Dedifferentiated amniotic fluid mesenchymal stem cell (primary cell): ENCODE data around the gene PIGW.
"Not testable (repeated sequence)": the region's sequence is repeated elsewhere in the genome, so short reads cannot be mapped to it uniquely, and the experiment has no call there.

Experiments used
- DNase-seq: peaks from one replicate; pipeline ENCODE4 v3.0.0-alpha.2; 2016; ENCODE audit errors: extremely low spot score

Gene PIGW

DNA sequence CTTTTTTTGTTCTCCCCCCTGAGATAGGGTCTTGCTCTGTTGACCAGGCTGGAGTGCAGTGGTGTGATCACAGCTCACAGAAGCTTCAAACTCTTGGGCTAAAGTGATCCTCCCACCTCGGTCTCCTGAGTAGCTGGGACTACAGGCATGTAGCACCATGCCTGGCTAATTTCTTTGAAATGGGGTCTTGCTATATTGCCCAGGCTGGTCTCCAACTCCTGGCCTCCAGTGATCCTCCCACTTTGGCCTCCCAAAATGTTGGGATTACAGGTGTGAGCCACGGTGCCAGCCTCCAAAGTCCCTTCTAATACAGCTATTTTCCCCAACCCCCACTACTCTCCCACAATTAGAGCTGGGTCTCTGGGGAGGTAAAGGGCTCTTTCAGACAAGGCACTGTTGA lies 26.3 kb upstream of the PIGW start:
- not testable (repeated sequence) for DNase-seq

DNA sequence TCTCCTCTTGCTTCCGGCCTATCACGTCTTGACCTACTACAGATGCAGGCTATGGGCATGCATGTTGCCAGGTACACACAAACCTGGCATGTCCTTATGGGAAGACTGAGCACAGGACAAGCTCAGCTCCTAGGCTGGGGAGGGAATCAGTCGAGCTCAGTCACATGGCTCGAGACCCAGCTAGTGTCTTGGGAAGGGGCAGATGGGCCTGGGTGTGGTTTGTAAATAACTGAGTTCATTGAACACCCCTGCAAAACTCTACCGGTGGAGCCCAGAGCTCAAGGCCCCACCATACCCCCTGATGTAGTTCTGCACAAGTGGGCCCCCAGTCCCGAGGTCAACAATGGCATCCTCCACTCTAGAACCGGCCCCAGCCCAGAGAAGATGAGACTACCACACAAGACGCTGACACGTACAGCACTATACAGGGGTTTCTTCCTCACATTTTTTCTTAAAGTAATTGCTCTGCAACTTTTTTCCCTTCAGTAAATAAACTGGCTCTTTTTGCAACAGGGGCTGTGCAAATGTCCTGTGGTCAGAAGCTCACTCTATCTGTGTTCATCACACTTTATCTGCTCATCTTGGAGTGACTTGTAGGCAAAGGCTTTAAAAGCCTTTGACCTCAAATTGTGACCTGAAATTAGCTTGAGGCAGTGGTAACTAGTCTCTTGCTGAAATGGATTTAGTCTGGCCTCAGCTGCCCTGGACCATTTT lies 25.4 kb upstream of the PIGW start:
- DNase-seq, result no peak

DNA sequence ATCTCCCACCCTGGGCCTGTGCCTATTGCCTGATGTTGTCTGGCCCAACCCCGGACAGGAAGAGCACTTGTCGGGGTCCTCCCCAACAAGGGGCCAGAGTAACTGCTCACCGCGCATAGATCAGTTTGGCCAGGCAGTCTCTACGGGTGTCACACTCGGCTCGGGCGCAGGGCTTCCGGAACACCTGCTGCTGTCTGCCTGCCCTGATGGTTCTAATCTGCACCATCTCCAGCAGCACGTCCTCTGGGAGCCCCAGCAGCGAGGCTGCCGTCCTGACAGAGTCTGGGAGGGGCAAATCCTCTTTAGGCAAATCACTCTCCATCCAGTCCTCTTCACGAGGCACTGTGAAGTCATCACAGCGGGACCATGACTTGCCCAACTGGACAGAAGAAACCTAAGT lies 24.2 kb upstream of the PIGW start:
- DNase-seq, result no peak

DNA sequence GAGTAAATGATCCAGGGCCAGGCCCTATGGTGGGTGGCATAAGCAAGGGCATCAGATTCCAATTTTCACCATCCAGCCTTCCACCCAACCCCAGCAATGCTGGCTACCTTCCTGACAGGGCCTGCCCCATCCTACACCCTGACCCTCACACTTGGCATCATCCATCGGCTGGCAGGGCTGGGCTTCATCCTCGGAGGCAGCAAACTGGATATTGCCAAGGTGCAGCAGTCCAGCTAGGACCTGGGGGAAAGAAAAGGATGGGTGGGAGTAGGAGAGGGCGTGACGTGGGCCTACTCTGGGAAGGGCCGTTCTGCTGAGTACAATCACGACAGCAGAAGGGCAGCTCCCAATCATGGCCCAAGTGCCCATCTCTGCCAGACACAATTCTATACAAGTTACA lies 23.6 kb upstream of the PIGW start:
- no peak for DNase-seq

DNA sequence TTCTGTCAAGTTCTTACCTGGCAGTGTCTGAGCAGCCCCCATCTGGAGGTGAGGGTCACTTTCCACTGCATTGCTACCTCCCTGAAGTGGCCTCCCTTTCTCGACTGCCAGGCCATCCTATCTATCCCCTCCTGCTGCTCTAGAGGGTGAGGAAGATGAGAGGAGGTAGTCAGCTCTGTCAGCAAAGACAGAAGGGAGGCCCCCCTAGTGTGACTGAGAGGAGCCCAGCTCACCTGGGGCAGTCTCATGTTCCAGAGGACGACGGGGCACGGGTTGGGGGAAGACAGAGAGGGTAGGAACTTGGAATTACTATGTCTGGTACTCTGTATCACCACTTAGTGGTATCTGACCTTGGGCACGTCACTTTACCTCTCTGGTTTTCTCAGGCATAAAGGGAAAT lies 22.1 kb upstream of the PIGW start:
- no peak for DNase-seq

DNA sequence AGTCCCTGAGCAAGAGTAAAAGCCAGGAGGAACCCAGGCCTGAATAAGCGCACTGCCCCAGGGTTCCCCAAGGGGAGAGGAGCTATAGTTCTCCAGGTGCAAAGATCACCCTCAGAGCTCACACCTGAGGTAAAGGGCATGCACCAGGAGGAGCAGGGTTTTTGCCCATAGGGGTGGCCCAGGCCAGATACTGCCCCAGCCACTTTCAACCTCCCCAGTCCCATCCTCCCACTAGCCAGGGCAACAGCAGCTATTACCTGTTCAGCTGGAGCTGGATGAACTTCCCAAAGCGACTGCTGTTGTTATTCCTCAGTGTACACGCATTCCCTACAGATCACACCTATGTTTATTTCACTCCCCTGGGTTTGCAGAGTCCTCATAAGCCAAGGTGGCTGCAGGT lies 19.9 kb upstream of the PIGW start:
- DNase-seq, result no peak

DNA sequence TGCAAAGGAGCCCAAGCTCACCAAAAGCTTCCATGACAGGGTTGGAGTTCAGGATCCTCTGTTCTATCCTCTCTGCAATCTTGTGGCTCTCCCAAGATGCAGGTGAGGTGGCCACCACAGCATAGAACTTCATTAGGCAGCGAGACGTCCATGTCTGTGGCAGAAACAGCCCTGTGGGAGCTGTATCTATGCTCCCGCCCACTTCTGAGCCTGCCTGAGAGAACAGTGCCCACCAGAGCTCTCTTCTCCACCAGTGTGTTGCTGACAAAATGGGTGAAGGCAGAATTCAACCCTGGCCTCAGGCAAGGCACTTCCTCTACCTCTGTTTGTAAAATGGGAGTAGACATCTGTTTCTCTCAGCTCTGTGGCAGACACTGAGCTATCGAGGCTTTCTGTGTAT lies 18.9 kb upstream of the PIGW start:
- DNase-seq, result no peak

DNA sequence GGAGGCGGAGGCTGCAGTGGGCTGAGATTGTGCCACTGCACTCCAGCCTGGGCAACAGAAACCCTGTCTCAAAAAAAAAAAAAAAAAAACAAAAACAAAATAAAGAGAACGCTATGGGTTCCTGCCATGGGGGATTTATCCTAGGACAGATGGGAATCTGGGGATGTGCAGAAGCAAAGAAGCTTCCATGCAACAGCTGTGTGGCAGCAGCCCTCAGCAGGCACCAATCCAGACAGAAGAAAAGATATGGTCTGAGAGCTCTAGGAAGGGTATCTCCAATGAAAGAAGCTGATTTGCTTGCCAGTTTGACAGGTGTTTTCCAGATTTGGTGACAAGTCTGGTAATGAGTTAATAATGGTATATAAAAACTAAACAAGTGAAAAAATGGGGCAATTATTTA lies 11.7 kb upstream of the PIGW start:
- DNase-seq, result no peak

DNA sequence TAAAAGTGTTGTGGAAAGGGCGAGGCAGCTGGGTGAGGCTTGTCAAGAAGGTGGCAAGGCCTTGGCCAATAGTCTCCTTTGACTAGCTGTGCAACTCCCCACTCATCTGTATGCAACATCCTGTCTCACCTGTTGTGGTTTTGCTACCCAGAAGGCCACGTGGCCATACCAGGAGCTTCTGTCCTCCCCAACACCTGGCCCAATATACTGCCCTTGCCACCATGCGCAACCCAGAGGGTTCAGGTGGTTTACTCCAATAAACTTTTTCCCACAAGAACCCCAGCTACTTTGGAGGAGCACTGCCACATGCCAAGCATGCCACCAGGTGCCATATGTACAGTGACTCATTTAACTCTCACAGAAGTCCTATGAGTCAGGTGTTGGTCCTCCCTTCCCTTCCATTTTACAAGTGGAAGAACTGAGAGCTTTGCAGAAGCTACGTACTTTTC lies 10.3 kb upstream of the PIGW start:
- no peak for DNase-seq

DNA sequence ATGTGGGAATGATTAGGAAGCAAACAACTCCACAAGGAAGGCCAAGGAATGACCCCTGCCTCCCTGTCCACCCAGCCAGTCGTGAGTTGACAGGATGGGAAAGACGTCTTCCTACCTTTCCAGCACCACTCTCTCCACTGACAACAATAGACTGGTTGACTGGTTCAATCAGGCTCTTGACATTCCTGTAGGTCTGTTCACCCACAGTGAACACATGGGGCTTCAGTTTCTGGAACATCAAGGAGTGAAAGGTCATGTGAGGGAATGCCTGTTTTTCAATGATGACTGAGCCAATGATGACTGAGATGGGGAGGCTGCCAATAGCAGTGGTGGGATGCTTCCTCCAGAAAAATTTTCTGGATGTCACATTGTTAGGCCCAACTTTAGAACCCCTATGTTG lies 9.7 kb upstream of the PIGW start:
- DNase-seq, result no peak

DNA sequence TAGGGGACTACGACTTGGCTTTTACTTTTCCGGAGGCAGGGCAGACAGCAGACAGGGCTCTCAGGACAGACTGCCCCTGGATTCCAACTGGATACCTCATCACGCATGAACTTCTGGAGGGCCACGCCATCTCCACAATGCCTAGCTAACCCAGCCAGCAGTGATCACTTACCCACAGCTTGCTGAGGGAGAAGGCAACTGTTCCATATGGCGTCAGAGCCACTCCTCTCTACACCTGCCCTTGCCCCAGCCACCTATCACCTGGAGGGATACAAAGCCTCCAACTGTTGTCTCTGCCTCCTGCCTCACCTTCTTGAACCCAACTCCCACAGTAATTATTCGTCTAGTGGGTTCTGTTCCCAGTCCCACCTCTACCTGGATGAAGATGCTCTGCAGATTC lies 8.9 kb upstream of the PIGW start:
- no peak for DNase-seq

DNA sequence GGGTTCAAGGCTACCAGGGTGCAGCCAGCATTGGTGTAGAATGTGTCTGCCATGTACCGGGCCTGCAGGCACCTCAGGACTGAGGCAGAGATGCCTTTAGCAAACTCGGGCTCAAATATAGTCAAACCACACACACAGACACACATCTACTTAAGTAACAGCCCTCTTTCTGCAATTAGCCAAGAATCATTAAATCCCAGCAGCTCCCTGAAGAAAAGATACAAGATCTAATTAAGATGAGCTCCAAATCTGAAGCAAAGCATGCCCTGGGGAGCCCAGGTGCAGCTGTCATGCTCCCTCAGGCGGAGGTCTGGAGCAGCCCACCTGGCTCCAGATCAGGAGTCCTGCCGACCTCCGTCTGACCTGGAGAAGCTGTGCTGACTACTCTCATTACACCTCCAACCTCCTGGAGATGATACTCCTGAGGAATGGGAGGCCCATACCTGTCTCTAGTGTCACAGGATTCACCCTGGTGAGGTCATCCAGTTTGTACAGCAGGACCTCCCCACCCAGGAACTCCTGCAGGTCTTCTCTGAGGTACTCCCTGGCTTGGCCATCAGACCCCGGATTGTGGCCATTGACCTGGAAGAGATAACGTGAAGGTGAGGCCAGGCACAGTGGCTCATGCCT lies 7.1 kb upstream of the PIGW start:
- no peak for DNase-seq

DNA sequence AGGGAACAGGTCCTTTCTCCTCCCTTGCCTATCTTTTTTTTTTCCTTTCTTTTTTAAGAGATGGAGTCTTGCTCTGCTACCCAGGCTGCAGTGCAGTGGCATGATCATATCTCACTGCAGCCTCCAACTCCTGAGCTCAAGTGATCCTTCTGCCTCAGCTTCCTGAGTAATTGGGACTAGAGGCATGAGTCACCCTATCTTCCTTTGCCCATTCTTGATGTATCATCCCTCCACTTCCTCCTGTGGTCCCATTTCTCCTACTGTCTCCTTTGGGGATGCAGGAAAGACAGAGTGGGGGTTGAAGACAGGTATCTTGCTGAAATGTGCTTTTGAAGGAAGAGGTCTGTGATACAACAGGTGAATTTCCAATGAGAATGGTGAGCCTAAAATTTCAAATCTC lies 5.7 kb upstream of the PIGW start:
- no peak for DNase-seq

DNA sequence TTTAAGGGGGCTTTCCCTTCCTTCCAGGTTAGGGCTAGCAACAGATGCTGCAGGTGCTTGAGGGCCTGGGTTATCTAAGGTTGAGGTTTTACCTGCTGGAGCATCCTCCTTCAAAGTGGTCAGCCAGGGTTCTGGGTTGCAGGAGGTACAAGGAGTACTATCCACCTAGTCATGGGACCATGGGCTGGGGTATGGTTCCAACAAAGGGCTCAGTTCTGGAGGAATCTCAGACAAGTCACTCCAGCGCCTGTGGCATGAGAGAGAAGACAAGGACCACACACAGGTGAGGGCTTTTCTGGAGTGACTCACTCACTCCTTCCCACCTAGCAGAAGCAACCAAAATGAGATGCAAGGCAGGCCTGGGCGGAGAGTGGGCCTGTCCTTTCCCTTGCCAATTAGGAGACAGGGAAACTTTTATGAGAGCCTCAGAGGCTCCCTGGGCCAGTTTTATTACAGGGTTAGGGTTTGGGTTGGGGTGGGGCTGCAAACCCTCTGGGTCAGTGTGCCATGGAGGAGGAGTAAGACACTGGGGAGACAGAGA lies 2.3 kb upstream of the PIGW start:
- no peak for DNase-seq

DNA sequence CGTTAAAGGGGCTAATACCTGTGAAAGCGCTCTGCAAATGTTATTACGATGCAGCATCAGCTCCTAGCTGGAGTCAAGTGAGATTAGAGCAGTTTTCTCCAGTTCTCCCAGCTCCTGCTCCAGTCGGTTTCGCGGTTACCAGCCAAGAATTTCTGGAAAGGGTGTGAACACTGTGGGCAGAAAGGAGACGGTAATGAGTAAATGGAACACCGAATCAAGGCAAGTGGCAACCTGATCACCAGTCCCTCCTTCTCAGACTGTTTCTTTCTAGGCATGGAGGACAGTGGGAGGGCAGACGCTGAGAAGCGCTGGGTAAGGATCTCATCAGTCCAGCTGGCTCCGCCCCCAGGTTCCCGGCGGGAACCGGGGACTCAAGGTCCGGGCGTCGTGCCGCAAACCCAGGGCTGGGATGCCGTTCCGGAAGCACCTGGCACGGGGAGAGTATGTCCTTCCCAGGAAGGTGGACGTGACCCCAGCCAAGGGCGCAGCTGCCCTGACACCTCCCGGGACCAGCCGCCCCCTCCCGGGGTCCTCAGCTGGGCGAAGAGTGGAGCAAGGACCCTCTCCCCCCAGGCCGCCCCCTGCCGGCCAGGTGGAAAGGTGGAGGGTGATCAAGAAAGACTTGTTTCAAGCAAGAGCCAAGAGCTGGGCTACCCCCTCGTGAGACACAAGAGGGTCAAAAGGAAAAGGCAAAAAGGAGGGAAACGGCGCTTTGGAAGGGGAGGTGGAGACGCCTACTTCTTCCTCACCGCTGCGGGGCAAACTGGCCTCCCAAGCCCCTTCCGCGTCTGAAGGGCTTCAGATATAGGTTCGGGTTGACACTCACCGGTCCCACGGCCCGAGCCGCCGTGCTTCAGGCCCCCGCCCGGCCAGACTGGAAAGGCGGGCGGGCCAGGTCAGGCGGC lies 600 bp upstream of the PIGW start:
- no peak for DNase-seq

DNA sequence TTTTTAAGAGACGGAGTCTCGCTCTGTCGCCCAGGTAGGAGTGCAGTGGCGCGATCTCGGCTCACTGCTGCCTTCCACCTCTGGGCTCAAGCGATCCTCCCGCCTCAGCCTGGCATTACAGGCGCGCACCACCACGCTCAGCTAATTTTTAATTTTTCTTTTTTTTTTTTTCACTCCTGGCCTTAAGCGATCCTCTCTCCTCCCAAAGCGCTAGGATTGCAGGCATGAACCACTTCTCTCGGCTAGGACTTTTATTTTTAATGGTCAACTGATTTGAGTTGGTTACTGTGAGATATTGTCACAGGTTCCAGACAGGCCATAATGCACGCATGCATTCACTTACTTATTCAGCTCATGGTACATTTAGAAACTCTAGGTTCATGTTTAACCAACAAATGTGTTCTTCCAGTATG lies 888 bp downstream of the PIGW start:
- DNase-seq, result no peak

DNA sequence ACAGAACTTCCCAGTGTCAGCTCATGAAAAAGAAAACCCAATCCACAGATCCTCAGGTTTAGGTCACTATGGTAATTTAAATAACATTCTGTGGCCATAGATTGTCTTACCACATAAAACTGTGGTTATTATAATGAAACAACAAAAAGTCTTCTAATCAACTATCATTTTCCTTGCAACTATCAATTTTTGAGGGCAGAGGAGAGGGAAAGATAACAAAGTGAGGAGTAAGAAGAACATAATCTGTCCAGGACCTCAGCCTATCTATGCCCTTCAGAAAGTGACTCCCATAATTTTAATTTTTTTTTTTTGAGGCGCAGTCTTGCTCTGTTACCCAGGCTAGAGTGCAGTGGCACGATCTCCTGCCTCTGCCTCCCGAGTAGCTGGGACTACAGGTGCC lies 5.9 kb downstream of the PIGW start:
- no peak for DNase-seq

DNA sequence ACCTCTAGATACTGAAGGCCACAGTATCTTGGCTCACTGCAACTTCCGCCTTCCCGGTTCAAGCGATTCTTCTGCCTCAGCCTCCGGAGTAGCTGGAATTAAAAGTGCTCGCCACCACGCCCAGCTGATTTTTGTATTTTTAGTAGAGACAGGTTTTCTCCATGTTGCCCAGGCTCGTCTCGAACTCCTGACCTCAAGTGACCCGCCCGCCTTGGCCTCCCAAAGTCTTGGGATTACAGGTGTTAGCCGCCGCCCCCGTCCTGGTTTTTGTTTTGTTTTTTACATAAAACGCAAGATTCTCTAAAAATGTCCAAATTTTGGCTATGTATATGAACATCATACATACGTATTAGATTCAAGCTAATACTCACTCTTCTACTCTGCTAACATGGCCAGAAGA lies 8.0 kb downstream of the PIGW start:
- DNase-seq, result no peak

DNA sequence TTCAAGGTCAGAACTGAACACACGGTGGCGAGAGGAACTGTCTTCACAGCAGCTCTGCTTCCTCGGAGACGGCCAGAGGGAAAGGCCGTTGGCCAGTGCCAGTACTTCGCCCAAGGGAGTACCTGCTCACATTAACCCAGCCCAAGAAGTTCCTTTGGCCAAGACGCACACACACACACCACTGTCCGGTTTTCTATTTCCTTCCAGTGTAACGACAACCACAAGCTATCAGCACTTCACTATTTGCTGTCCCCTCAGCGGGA lies 9.2 kb downstream of the PIGW start:
- no peak for DNase-seq

DNA sequence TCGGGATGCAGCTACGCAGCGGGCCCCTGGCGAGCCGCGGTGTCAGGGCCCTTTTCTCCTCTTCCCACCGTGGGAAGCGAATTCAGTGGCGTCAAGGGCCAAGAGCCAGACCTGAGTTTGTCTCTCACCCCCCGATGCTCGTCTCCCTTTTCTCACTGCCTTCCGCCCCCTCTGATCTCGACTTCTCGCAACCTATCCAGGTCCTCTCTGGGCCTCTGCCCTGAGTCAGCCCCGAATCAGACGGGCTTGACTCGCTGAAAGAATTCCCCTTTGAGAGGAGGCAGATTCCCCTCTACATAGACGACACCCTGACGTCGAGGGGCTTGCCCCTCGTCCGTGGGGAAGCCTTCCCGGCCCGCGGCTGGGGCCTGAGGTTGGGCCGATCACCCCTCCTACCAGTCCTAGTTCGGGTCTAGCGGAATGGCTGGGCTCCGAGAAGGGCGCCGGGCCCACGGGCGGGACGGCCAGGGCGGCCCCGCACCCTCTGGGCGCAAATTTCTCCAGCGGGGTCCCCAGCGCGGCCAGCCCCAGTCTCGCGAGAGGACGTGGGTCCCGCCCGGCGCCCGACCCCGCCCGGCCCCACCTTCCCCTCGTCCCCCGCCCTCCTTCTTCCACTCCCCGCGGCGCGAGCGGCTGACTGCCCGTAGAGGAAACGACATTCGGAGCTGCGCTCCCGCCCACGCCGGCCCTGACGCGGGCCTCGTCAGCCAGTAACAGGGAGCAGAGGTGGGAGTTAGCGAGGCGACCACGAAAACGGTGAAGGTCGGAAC lies 9.7 kb downstream of the PIGW start, which contains the start of gene GGNBP2:
GGNBP2 (plus strand) TSS at position 613 of the 770 bp plus-strand sequence. CDS start 806 bp downstream, outside the sequence.
- peak; percentile 97 for DNase-seq

DNA sequence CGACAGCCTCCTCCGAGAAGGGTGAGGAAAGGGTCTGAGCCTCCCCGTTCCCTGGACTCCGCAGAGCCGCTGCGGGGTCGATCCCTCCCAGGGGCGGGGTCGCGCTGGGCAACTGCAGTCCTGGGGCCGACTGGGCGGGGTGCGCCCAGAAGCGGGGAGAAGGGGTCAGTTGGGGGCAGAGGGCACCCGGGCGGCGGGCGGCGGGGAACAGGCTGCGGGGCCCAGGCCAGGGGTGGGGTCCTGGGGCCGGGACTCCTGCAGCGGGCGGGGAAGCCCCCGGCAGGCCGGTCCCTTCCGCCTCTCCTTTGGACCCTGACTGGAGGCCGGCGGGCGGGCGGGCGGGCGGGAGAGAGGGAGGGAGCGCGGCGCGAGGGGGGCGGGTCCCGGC lies 10.3 kb downstream of the PIGW start:
- DNase-seq, result no peak
